ENCODE results near the gene PTPN7. TPM values are rescaled to one million over a fixed set of nuclear protein-coding genes. Genes with fewer than 3 reads are reported as not detected.

PTPN7 gene
- total and polyA plus RNA-seq, 4 donors, result 0.75 to 7.0 (median 1.7) TPM

Other genes starting within 250 kb of the PTPN7 start
- gene LMOD1, start 214.1 kb downstream of the PTPN7 start, total RNA-seq, result 1 to 10 TPM in 1 of 2 donors, under 1 TPM in 1; 0.14 to 4.4 TPM
- 1 to 10 TPM in 1 of 2 donors, under 1 TPM in 1; 0.47 to 3.9 TPM for gene LMOD1, start 214.1 kb downstream of the PTPN7 start, polyA plus RNA-seq
- gene TIMM17A, start 205.1 kb downstream of the PTPN7 start, total RNA-seq, result 10 to 100 TPM; 21.1 to 43.5 TPM
- gene TIMM17A, start 205.1 kb downstream of the PTPN7 start, polyA plus RNA-seq, result 10 to 100 TPM; 58.4 to 72.1 TPM
- gene RNPEP, start 178.0 kb downstream of the PTPN7 start, total RNA-seq, result 10 to 100 TPM; 18.4 to 26.5 TPM
- 10 to 100 TPM; 16.3 to 23.6 TPM for gene RNPEP, start 178.0 kb downstream of the PTPN7 start, polyA plus RNA-seq
- gene ELF3, start 150.0 kb downstream of the PTPN7 start, total RNA-seq, result 10 to 100 TPM; 10.1 to 38.7 TPM
- 10 to 100 TPM; 22.2 to 29.0 TPM for gene ELF3, start 150.0 kb downstream of the PTPN7 start, polyA plus RNA-seq
- gene GPR37L1, start 37.7 kb downstream of the PTPN7 start, total RNA-seq, result under 1 TPM in 1 of 2 donors, not detected in 1; under 0.01 TPM
- under 1 TPM; 0.02 to 0.04 TPM for gene GPR37L1, start 37.7 kb downstream of the PTPN7 start, polyA plus RNA-seq
- gene ARL8A, start 15.9 kb downstream of the PTPN7 start, total RNA-seq, result 10 to 100 TPM in 1 of 2 donors, 1 to 10 TPM in 1; 8.4 to 21.8 TPM
- gene ARL8A, start 15.9 kb downstream of the PTPN7 start, polyA plus RNA-seq, result 10 to 100 TPM; 18.5 to 25.7 TPM
- gene LGR6, start 33.2 kb upstream of the PTPN7 start, total RNA-seq, result 1 to 10 TPM in 1 of 2 donors, under 1 TPM in 1; 0.05 to 1.2 TPM
- gene LGR6, start 33.2 kb upstream of the PTPN7 start, polyA plus RNA-seq, result under 1 TPM; 0.63 to 0.86 TPM
- gene UBE2T, start 181.3 kb upstream of the PTPN7 start, total RNA-seq, result 10 to 100 TPM in 1 of 2 donors, 1 to 10 TPM in 1; 1.1 to 35.0 TPM
- gene UBE2T, start 181.3 kb upstream of the PTPN7 start, polyA plus RNA-seq, result 1 to 10 TPM; 3.1 to 4.2 TPM
- gene PPP1R12B, start 188.1 kb upstream of the PTPN7 start, total RNA-seq, result 10 to 100 TPM; 13.3 to 31.6 TPM
- 1 to 10 TPM; 4.0 to 6.0 TPM for gene PPP1R12B, start 188.1 kb upstream of the PTPN7 start, polyA plus RNA-seq

Data from liver (tissue), 4 donors.